Coronary artery (tissue), 2 donors: ENCODE measurements around the gene AKAIN1.

Source experiments
- DNase-seq: peaks from one replicate; pipeline ENCODE4 v3.0.0-alpha.2; 2017; ENCODE audit warnings: low spot score
- H3K27ac ChIP-seq, 2 donors: fragments of 200-600 bp; sonication (generic); one replicate each; pipeline ENCODE4 v1.5.1; 2016 to 2019
- H3K4me3 ChIP-seq: fragments of 200-600 bp; sonication (generic); 2 replicates; pipeline ENCODE4 v1.5.1; 2016; ENCODE audit warnings: mild to moderate bottlenecking, moderate library complexity
- TF ChIP-seq, protein P1 (sequence below): fragments of 200-600 bp; sonication (generic); IDR thresholded peaks from one replicate; pipeline ENCODE4 v1.5.1; 2019; ENCODE audit warnings: antibody characterized with exemption

AKAIN1 gene

DNA sequence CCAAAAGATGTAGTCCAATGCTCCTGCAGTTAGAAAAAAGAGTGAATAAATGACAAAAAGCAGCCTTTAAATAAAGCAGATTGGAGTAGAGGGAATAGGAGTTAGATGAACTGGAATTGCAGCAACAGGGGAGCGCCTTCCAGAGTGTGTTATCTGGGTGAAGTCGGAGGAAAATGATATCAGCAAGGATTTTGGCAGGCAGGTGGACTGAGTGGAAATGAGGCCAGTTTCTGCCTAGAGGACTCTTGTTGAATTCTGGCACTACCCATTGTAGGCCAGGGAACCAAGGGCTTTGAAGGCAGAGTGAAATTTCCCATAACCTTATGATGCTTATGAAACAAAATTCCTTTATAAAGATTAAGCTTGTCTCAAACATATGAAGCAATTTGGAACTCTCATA, 59.8 kb downstream of the AKAIN1 start:
- DNase-seq: no peak
- TF ChIP-seq, protein P1, sequence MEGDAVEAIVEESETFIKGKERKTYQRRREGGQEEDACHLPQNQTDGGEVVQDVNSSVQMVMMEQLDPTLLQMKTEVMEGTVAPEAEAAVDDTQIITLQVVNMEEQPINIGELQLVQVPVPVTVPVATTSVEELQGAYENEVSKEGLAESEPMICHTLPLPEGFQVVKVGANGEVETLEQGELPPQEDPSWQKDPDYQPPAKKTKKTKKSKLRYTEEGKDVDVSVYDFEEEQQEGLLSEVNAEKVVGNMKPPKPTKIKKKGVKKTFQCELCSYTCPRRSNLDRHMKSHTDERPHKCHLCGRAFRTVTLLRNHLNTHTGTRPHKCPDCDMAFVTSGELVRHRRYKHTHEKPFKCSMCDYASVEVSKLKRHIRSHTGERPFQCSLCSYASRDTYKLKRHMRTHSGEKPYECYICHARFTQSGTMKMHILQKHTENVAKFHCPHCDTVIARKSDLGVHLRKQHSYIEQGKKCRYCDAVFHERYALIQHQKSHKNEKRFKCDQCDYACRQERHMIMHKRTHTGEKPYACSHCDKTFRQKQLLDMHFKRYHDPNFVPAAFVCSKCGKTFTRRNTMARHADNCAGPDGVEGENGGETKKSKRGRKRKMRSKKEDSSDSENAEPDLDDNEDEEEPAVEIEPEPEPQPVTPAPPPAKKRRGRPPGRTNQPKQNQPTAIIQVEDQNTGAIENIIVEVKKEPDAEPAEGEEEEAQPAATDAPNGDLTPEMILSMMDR: no peak
- Histone ChIP-seq H3K4me3 (no peak overlapping the region), H3K27ac (no peak overlapping the region)

DNA sequence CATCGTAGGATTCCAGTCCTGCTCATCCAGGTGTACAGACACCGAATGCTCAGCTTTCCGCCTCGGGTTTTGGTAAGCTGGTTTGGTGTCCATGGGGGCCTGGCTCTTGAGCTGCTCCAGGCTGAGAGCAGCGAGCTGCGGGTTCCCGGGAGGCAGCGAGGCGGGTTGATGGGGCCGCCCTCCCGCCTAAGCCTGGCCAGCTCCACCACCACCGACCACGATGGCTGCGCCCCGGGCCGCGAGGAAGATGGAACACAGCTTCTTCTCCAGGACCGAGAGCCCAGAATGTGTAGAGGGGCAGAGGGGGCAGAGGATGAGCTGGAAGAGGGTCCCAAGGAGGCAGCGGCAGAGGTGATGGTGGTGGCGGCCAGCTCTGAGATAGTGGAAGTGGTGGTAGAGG, 64.1 kb downstream of the AKAIN1 start:
- TF ChIP-seq, protein P1: no peak
- DNase-seq: no peak
- H3K27ac ChIP-seq: no peak overlapping the region
- no peak overlapping the region for H3K4me3 ChIP-seq

DNA sequence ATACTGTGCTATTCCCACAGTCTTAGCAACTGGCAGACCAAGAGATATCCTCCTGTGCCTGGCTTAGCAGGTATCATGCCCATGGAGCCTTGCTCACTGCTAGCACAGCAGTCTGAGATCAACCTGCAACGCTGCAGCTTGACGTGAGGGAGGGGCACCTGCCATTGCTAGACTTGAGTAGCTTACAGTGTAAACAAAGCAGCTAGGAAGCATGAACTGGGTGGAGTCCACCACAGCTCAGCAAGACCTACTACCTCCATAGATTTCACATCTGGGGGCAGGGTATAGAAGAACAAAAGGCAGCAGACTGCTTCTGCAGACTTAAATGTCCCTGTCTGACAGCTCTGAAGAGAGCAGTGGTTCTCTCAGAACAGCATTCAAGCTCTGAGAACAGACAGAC, 74.8 kb downstream of the AKAIN1 start:
- TF ChIP-seq, protein P1: no peak
- no peak overlapping the region for H3K27ac ChIP-seq
- DNase-seq: no peak
- no peak overlapping the region for H3K4me3 ChIP-seq

DNA sequence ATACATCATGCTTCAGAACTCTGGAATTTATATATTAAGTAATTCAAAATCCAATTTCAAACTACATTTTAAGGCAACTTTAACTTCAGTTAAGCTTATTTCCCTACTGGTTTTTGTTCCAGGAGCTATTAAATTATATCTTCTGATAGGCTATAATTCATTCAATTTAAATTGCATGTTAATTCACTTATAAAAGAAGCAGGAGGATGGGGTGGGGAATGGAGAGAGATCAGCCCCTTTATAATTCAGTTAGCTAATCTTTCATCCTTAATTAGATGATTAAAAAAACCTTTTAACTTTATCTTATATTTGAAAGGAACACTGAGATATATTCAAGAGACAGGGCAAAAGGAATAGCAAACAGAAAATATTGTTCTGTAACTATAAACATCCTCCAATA, 86.8 kb downstream of the AKAIN1 start:
- TF ChIP-seq, protein P1: no peak
- Histone ChIP-seq H3K4me3 (no peak overlapping the region), H3K27ac (no peak overlapping the region)
- DNase-seq: no peak

DNA sequence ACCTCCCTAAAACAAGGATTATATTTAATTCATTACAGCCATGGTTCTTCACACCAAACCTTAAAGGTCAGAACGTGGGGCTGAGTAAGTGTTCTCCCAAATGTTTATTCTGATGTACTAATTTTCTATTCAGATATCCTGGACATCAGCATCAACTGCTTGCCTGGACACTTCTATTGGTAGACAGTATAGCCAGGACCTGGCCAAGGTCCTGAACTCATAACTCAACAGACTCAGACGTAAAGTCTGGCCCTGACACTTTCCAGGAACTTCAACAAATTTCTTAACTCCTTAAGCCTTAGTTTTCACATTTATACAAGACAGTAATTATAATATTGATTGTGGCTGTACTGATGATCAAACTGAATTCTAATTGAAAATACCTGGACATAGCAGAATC, 89.1 kb downstream of the AKAIN1 start:
- no peak overlapping the region for H3K27ac ChIP-seq
- TF ChIP-seq, protein P1: no peak
- H3K4me3 ChIP-seq: no peak overlapping the region
- DNase-seq: no peak

DNA sequence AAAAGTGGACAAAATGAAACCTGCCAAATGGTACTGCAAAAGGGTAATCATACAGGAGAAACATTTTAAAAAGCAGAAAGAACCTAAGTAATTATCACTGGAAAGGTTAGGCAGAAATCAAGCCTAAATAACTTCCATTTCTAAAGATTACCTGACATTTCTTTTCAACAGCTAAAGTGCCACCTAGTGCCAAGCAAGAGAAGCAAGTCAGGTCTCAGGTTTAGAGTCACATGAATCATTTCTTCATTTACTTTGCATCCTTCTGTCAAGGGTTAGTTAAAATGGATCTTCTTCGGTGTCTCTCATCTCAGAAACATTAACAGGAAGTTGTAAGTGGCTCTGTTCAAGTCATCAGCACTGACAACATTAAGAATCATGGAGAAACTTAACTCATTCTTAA, 90.3 kb downstream of the AKAIN1 start:
- TF ChIP-seq, protein P1: no peak
- DNase-seq: no peak
- H3K4me3 ChIP-seq: no peak overlapping the region
- H3K27ac ChIP-seq: no peak overlapping the region

DNA sequence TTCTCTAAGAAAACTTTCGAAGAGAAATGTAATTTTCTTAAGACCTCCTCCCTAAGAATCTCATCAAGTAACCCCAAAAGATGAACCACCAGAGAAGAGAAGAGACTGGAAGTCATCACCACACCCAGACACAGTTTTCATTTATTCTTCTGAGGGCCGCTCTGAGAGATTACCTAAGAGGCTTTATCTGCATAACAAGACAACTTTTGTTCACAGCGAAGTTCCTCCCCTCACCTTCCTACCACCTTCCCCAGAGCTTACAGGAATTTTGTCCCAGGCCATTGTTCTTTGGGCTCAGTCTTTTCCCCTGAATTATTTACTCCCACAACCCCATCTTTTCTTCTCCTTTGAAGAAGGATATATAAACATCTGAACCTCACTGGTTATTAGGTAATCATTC, 92.8 kb downstream of the AKAIN1 start:
- Histone ChIP-seq H3K4me3 (no peak overlapping the region), H3K27ac (no peak overlapping the region)
- no peak for DNase-seq
- TF ChIP-seq, protein P1: no peak
